UCSD-AML1 (cell line): ENCODE results near the gene CALD1.

ENCODE experiments used
- DNase-seq: peaks from one replicate; lab custom pipeline; 2025; ENCODE audit not compliant: unreplicated experiment; lab: John Stamatoyannopoulos, UW

Gene CALD1

DNA sequence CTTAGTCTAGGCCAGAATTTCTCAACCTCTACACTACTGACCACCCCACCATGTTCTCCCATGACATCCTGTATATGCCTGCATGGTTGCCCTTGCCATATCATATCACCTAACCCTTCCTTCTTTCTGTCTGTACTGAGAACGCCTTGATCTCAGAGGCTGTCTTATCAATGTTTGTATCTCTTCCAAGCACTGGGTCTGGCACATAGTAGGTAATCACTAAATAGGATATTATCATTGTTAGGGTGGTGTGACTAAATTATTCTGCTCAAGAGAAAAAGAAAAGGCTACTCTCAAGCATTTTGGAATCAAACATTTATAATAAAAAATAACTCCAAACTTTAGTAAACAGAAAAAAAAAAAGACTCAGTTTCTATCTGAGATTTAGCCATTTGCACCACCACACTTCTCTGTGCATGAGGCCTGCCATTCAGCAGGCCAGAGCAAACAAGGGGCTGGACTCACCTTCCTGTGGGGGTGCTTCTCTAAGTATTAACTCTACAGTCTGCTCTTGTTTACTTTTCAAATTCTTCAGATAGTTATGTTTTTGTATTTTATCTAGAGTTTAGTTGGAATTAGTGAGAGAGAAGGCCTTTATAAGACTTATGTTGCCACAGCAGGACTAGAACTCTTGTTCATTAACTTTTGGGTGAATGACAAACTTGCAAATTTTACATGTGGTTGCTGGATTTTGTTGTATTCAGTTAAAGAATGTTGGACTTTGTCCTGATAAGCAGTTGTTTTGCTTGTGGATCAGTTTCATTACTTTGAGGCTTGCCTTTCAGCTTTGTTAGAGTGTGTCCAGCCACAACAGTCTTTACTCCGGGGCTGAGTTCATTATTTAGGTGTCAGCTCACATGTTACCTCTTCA, 212.3 kb downstream of the CALD1 start:
- DNase-seq = no peak

DNA sequence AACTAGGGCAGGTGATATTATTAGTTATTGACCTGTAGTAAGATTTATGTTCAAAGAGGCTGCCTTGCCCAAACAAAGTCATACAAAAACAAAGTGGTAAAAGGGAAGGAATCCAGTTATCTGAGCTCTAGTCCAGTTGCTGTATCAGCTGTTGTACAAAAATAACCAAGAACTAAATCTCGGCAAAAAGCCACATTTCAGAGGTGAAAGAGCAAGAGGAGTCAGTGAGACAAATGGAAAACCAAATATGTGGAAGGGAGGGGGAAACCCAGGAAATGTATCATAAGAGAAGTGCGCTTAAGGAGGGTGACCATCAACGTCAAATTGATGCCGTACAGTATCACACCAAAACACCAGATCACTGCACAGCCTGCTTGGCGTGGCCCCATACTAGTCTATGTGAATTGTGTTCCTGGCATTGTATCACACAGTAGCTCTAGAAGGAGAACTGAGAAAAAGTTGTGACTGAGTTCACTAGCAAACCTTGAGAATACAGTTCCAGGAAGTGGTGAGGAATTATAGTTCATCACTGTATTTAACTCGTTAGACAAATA, 213.3 kb downstream of the CALD1 start:
- no peak for DNase-seq

- no peak for DNase-seq
Observed at GRCh38 chr7:134993877-134994456, 214.5 kb downstream of the CALD1 start.

GRCh38 chr7:134995239-134996096, 216.0 kb downstream of the CALD1 start:
- DNase-seq = no peak

DNA sequence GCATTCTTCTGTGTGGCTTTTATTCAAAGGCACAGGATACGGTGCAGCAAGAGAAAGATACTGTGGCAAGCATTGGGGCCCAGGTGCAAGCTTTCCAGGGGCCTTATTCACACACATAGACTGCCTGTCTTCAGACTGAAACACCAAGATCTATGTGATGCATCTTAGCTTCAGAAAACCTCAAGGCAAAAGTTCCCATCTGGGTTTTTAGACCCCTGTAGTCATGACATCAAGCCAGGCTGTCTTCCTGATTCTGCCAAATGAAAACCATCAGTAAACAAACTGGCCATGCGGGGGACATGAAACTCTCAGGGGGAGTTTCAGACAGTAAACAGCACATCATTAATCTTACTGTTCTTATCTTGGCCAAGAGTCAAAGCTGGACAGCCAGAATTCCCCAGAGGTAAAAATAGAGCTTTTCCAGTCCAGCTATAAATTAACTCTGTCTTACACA, 216.7 kb downstream of the CALD1 start:
- DNase-seq = no peak

DNA sequence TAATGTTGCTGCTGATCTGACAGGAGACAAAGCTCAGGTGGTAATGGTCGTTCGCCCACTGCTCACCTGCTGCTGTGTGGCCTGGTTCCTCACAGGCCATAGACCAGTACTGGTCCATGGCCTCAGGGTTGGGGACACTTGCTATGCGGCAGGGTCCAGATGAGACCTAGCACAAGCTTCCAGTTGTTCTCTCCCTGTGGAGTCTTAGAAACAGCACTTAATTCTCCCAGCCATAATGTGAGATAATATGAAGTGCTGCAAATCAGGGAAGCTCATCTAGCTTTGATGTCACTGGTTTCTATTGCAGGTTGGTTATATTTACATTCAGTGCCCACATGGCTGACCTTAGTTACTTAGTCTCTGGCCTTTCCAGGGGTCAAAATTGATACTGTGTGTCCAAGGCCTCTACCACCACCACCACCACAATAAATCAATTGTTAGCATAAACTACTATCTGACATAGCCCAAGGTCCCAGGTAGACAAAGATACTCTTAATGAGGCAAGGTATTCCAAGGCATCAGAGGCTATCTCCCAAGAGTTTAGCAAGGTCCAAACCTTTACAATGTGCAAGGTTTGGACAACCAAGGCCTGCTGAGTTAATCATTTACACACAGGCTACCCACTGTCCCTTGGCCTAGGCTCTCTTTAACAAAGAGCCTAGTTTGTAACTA, 217.9 kb downstream of the CALD1 start:
- DNase-seq = no peak

DNA sequence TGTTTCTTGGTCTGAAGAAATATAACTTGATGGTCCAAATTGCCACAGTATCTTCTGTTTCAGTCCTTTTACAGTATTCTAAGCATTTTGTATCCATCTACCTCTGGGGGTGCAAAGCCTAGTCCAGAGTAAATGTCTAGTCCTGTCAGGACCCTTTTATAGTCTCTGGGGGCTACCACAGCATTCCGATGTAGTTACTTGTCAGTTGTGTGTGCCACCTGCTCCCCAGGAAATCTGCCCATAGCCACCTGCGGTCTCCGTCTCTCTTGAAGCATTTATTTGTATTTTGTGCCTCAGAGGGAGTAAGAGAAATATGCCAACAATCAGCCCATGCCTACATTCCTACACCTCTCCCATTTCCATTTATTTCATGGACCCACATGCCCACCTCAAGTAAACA, 219.7 kb downstream of the CALD1 start:
- DNase-seq = no peak

DNA sequence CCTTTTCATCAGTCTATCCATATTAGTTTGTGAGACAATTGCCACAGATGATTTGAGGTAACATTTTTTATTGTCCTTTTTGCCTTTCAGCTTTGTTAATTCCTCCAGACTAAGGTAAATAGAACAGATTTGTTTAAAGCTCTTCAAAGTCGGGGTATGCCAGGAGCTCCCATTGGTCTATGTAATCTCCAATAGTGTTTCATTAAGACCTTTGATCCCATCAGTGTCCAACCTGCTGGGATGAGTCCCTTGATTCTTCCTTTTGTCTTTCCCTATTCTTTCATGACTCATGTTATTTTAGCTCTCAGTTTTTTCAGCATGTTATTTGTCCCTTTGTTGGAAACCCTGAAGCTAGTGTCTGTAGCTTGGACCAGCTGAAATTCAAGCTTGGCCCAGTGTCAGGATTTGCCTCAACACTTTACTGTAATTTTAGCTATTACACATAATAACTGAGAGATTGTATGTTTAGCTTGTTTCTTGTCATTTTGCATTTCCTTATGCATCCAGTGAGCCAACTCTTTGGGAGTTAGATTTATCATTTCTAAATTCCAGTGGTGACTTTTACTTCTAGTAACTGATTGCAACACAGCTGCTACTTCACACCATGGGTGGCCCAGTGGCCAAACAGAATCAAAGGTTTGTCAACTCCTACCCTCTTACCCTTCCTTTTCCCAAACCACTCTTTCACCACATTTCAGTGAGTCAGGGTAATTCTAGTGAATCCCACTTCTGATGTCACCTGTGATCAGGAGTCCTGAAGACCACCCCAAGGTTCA, 222.1 kb downstream of the CALD1 start:
- DNase-seq = no peak

DNA sequence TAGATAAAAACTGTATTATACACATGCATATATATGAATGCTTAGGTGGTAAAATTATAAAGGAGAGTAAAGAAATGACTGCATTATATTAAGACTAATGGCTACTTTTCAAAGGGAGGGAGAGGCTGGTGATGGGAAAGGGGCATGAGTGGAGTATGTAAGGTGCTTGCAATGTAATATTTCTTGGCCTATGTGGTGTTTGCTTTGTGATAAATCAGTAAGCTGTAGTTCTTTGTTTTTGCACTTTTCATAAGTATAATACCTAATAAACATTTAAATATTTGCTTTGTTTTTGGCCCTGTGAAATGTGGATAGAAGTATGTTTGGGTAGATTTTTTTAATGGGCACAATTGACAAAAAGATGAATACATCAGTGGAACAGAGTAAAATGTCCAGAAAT, 232.8 kb downstream of the CALD1 start:
- no peak for DNase-seq
